CD14-positive monocyte (primary cell): ENCODE measurements around the gene TPRX2. TPM values are rescaled to one million over a fixed set of nuclear protein-coding genes. Genes with fewer than 3 reads are reported as not detected.

Experiments
- DNase-seq, 3 donors: peaks; one replicate each; pipeline ENCODE4 v3.0.0-alpha.2; 2011 to 2022
- H2AFZ ChIP-seq: 2 replicates; pipeline ENCODE4 v1.6.0; 2012; ENCODE audit warnings: mild to moderate bottlenecking, low read depth, low read length, inconsistent platforms; ENCODE audit not compliant: insufficient read depth, poor library complexity, severe bottlenecking
- H3K27ac ChIP-seq, 2 donors: 1 replicate in 1 of 2; 2 replicates in 1 of 2; pipeline ENCODE4 v1.5.1; 2012 to 2013; ENCODE audit warnings: low read length in 2 of 2, control low read depth in 1 of 2, inconsistent platforms in 1 of 2, low read depth in 1 of 2, mild to moderate bottlenecking in 1 of 2
- H3K27me3 ChIP-seq, 2 donors: one replicate each; pipeline versions ENCODE4 v1.6.0 to v1.6.1; 2011 to 2013; ENCODE audit warnings: low read length in 2 of 2; ENCODE audit not compliant: control insufficient read depth in 2 of 2, insufficient read depth in 2 of 2
- H3K36me3 ChIP-seq, 2 donors: replicated peaks in 1 of 2; 1 replicate in 1 of 2; 2 replicates in 1 of 2; pipeline versions ENCODE4 v1.5.1 to v1.6.1; 2012 to 2013; ENCODE audit warnings: low read length in 2 of 2, control low read depth in 1 of 2, inconsistent platforms in 1 of 2, mild to moderate bottlenecking in 1 of 2; ENCODE audit not compliant: insufficient read depth in 2 of 2, control insufficient read depth in 1 of 2
- H3K4me1 ChIP-seq, 2 donors: 1 replicate in 1 of 2; 2 replicates in 1 of 2; pipeline versions ENCODE4 v1.5.1 to v1.6.1; 2012 to 2013; ENCODE audit warnings: low read length in 2 of 2, control low read depth in 1 of 2, inconsistent platforms in 1 of 2, mild to moderate bottlenecking in 1 of 2, moderate library complexity in 1 of 2; ENCODE audit not compliant: insufficient read depth in 2 of 2, control insufficient read depth in 1 of 2
- H3K4me2 ChIP-seq: replicated peaks from 2 replicates; pipeline ENCODE3; 2012; ENCODE audit warnings: low read length, moderate library complexity, mild to moderate bottlenecking; ENCODE audit not compliant: poor library complexity, severe bottlenecking; ENCODE audit errors: extremely low read depth
- H3K4me3 ChIP-seq, 3 experiments: fragments of 200-600 bp in 1 of 3; sonication (generic) in 1 of 3; replicated peaks in 1 of 3; 1 replicate in 2 of 3; 2 replicates in 1 of 3; pipeline ENCODE4 v1.5.1; 2011 to 2013; ENCODE audit warnings: low read length in 3 of 3, mild to moderate bottlenecking in 3 of 3, control low read depth in 2 of 3, low read depth in 2 of 3, inconsistent platforms in 1 of 3, moderate library complexity in 1 of 3
- H3K79me2 ChIP-seq: 2 replicates; pipeline ENCODE4 v1.6.0; 2012; ENCODE audit warnings: mild to moderate bottlenecking, control low read depth, inconsistent platforms, low read length, moderate library complexity; ENCODE audit not compliant: insufficient read depth
- H3K9ac ChIP-seq: 2 replicates; pipeline ENCODE4 v1.6.0; 2017; ENCODE audit warnings: low read length, mild to moderate bottlenecking; ENCODE audit not compliant: insufficient read depth, poor library complexity, severe bottlenecking
- H3K9me3 ChIP-seq, 2 donors: replicated peaks in 1 of 2; 1 replicate in 1 of 2; 2 replicates in 1 of 2; pipeline versions ENCODE4 v1.5.1 to v1.6.1; 2012 to 2013; ENCODE audit warnings: low read length in 2 of 2, control low read depth in 1 of 2; ENCODE audit not compliant: control insufficient read depth in 1 of 2, insufficient read depth in 1 of 2
- H4K20me1 ChIP-seq: 2 replicates; pipeline ENCODE4 v1.6.0; 2012; ENCODE audit warnings: mild to moderate bottlenecking, low read length, control low read depth, moderate library complexity; ENCODE audit not compliant: insufficient read depth
- H3K27ac Mint-ChIP-seq, 7 donors: one replicate each; pipeline ENCODE4 v1.8.0; 2020; ENCODE audit warnings: mild to moderate bottlenecking in 7 of 7, mixed read lengths in 7 of 7, moderate library complexity in 6 of 7, inconsistent platforms in 2 of 7
- H3K27me3 Mint-ChIP-seq, 3 donors: one replicate each; pipeline ENCODE4 v1.8.0; 2021 to 2022; ENCODE audit warnings: low read depth in 3 of 3, mild to moderate bottlenecking in 3 of 3, mixed read lengths in 3 of 3, moderate library complexity in 3 of 3, inconsistent platforms in 1 of 3
- H3K36me3 Mint-ChIP-seq, 2 donors: one replicate each; pipeline ENCODE4 v1.8.0; 2020; ENCODE audit warnings: mixed read lengths in 2 of 2, inconsistent platforms in 1 of 2, mild to moderate bottlenecking in 1 of 2
- H3K4me1 Mint-ChIP-seq: one replicate; pipeline ENCODE4 v1.8.0; 2020; ENCODE audit warnings: mild to moderate bottlenecking, mixed read lengths
- H3K4me3 Mint-ChIP-seq, 2 donors: one replicate each; pipeline ENCODE4 v1.8.0; 2020; ENCODE audit warnings: mild to moderate bottlenecking in 2 of 2, mixed read lengths in 2 of 2, moderate library complexity in 1 of 2
- H3K9me3 Mint-ChIP-seq, 7 donors: one replicate each; pipeline ENCODE4 v1.8.0; 2020 to 2022; ENCODE audit warnings: mixed read lengths in 7 of 7, mild to moderate bottlenecking in 6 of 7, moderate library complexity in 6 of 7, inconsistent platforms in 2 of 7
- CTCF ChIP-seq: fragments of 200-600 bp; IDR thresholded peaks from one replicate; pipeline ENCODE4 v1.8.0; 2022; ENCODE audit warnings: antibody characterized with exemption, mild to moderate bottlenecking
- WGBS: methylation state at CpG from one replicate; pipeline ENCODE4 v1.1.5; 2013; ENCODE audit warnings: missing lambda C conversion rate; ENCODE audit not compliant: insufficient coverage; 5-methylcytosine and 5-hydroxymethylcytosine counted together
- intact Hi-C, 2 donors: fragments of 100-400 bp; cut with micrococcal nuclease; formaldehyde crosslinking; loops; one replicate each; pipeline versions ENCODE4 v1.15.0 to v1.15.1; 2023
- polyA plus RNA-seq, 3 donors: library from polyadenylated mRNA; depleted of rRNA in 1 of 3; unstranded in 2 of 3; stranded (reverse) in 1 of 3; fragments of 300-500 nt in 2 of 3; fragments of >200 nt in 1 of 3; fragmentation: Illumina TruSeq in 2 of 3; gene quantifications; 1 replicate in 2 of 3; 2 replicates in 1 of 3; pipeline ENCODE4 v1.2.3, GENCODE V29; 2012 to 2021

Gene TPRX2
- polyA plus RNA-seq, 3 donors: not detected

GRCh38 chr19:47839913-47840312, 19.1 kb upstream of the TPRX2 start:
- Histone ChIP-seq H3K27me3 (no peaks in the 10 kb centered on the region), H3K79me2 (no peaks in the 10 kb centered on the region), H3K27ac (no peak overlapping the region), H3K4me1 (no peaks in the 10 kb centered on the region), H3K9ac (no peak overlapping the region), H2AFZ (no peak overlapping the region), H4K20me1 (no peaks in the 10 kb centered on the region), H3K36me3 (no peaks in the 10 kb centered on the region), H3K4me3 (no peak overlapping the region), H3K9me3 (no peaks in the 10 kb centered on the region), H3K4me2 (no peak overlapping the region)
- H3K27ac Mint-ChIP-seq: no peak overlapping the region
- peaks cover 3% of the 10 kb centered on the region for H3K4me1 Mint-ChIP-seq
- H3K27me3 Mint-ChIP-seq: peaks cover 1 to 8% (median 4%) of the 10 kb centered on the region in 3 donors
- 58% methylated on average over 7 of the region's 10 CpGs for whole genome bisulfite sequencing
- DNase-seq: no peak
- intact Hi-C loops: no loop called here
- H3K36me3 Mint-ChIP-seq: no peaks in the 10 kb centered on the region
- no peaks in the 10 kb centered on the region for H3K9me3 Mint-ChIP-seq
- no peak overlapping the region for H3K4me3 Mint-ChIP-seq
- no peak for TF ChIP-seq CTCF

GRCh38 chr19:47842941-47843340, 16.1 kb upstream of the TPRX2 start:
- no peaks in the 10 kb centered on the region for H3K36me3 Mint-ChIP-seq
- WGBS: 80% methylated on average over 3 of the region's 5 CpGs

More at GRCh38 chr19:47842941-47843340, 16.1 kb upstream of the TPRX2 start:
- Mint-ChIP-seq H3K4me1 (peaks cover 3% of the 10 kb centered on the region), H3K9me3 (peaks cover 0 to under 1% (median 0%) of the 10 kb centered on the region in 7 donors), H3K27ac (no peak overlapping the region), H3K4me3 (no peak overlapping the region), H3K27me3 (peaks cover 9 to 13% (median 11%) of the 10 kb centered on the region in 3 donors)
- H3K79me2 ChIP-seq: no peaks in the 10 kb centered on the region
- H4K20me1 ChIP-seq: no peaks in the 10 kb centered on the region
- H3K4me3 ChIP-seq: no peak overlapping the region
- no peak overlapping the region for H3K4me2 ChIP-seq
- no peak for DNase-seq
- no peak overlapping the region for H3K9ac ChIP-seq
- no peak overlapping the region for H3K27ac ChIP-seq
- intact Hi-C loops: no loop called here
- no peaks in the 10 kb centered on the region for H3K9me3 ChIP-seq
- H3K4me1 ChIP-seq: no peaks in the 10 kb centered on the region
- no peak for TF ChIP-seq CTCF
- H2AFZ ChIP-seq: no peak overlapping the region
- H3K36me3 ChIP-seq: no peaks in the 10 kb centered on the region
- no peaks in the 10 kb centered on the region for H3K27me3 ChIP-seq
